NCI-H1694 treated with DMSO at 0.1 percent for 48 hours (cell line): ENCODE results near the gene MON2.

Experiments used
- DNase-seq: peaks from one replicate; lab custom pipeline; 2025; lab: John Stamatoyannopoulos, UW

MON2 gene

DNA sequence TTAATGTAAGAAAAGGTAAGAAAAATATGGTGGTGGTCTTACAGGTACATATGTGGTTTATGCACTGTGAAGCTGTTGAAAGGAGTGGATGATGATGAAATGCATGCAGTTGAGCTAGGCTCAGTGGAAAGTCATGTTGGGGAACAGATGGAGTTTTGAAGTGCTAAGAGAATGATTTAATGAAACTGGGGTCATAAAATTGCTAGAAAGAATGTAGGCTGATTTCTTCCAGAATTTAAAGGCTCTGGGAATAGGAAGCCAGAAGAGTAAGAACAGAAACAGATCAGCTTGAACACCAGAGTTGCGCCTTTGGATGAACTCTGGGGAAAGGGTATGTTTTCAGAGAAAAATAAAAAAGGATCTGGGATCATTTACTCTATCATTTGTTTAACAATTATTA lies 146.5 kb downstream of the MON2 start:
- DNase-seq, result no peak

DNA sequence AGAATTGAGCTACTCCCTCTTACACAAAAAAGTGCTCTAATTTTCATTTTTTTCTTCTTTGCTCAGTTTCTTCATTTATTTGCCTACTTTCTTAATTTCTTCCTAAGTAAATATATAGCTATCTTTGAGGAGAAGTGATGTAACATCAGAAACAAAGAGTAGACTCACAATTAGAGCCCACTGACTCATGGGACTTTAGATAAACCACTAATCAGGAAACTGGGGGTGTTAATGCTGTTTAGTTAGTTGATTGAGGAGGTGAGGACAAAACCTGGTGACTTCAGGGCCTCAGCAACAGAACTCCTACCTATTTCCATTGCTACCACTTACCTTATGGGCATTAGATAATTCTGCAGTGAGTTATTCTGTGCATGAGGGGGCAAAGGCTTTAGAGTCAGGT lies 151.7 kb downstream of the MON2 start:
- no peak for DNase-seq

DNA sequence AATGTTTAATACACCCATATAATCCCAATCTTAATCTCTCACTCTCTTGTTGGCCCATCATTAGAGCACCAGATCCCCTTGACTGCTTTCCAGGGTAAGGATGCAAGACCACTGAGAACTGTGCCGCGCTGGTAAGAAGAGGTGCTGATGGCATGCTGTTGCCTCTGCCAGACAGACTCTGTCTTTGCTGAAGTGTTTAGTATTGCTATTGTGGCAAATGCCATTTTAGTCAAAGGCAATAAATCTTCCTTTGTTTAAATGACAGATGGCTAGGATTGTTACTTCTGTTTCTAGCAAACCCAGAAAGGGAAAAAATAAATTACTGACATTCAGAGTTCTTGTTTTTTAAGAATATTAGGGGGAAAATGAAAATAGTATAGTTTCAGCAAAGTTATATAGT lies 152.3 kb downstream of the MON2 start:
- DNase-seq, result no peak

DNA sequence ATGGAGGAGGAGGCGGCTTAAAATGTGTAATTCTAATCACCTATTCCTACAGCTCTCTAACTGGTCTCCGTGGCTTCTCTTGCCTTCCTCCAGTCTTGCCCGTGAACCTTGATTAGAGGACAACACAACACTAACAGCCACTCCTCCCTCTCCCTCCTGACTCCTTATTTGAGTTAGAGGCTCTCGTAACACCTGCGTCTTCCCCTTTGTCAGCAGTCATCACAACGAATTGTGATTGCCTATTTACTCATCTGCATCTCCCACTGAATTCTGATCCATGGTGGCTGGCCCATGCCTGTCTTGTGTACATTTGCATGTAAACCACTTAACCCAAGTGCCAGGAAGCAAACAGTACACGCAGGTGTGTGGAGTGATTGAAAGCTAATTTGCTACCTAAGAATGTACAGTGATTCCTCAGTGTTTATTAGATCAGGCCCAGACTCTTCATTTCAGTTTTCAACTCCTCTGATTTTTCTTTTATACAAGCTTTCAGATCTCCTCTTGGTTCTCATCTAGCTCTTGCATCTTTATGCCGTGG lies 154.5 kb downstream of the MON2 start:
- DNase-seq, result no peak

DNA sequence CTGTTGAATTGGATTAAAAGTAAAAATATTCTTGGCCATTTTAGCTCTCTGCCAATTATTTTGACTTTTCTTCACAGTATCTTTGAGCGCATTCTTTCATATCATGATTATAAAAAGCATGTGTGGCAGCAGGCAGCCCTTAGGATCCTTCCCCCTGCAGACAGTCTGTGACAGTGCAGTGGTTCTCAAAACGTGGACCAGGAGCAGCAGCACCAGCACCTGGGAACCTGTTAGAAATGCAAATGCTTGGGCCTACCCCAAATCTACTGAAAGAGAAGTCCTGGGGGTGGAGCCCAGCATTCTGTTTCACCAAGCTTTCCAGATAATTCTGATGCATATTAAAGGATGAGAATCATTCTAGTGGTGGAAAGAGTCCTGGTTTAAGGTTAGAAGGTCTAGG lies 155.6 kb downstream of the MON2 start:
- DNase-seq, result no peak

DNA sequence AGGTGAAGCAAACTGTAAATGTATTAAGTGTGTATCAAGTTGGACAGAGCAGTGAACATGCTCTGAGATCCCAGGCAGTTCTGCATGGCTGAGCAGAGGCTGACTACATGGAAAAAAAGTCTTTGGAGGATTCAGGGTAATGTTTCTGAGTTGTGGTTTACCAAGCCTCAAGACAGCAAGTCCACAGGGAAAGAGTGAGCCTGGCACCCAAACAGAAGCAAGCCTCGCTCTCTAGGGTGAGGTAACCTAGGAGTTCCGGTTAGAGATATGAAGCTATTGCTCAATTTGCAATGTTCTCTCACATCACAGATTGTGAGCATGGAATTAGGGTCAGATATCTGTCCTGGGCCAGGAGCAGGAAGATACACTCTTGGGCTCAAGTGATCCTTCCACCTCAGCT lies 158.6 kb downstream of the MON2 start:
- DNase-seq, result no peak

DNA sequence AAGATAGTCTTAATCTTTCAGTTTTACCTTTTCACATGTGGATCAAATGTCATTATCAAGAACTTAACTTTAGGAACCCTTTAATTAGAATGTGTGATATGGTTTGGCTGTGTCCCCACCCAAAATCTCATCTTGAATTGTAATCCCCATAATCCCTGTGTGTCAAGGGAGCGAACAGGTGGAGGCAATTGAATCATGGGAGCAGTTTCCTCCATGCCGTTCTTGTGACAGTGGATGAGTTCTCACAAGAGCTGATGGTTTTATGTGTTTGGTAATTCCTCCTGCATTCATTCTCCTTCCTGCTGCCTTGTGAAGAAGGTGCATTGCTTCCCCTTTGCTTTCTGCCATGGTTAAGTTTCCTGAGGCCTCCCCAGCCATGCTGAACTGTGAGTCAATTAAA lies 160.6 kb downstream of the MON2 start:
- DNase-seq, result no peak

DNA sequence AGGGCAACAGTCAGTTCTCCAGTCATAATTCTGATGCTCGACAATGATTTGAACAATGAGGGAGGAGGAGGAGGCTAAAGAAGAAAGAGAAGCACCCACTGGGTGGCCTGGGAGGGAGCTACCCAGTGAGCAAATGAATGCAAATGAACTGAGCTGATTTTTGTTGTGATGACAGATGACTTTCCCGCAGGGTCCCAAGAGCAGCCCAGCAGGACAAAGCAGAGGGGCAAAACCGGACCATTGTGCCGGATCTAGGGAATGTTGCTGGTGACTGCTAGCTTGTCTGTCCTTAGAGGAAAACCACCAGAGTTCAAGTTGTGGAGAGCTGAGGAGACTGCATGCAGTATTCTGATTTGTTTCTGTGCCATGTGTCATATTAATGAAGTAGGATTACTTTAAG lies 162.8 kb downstream of the MON2 start:
- no peak for DNase-seq

DNA sequence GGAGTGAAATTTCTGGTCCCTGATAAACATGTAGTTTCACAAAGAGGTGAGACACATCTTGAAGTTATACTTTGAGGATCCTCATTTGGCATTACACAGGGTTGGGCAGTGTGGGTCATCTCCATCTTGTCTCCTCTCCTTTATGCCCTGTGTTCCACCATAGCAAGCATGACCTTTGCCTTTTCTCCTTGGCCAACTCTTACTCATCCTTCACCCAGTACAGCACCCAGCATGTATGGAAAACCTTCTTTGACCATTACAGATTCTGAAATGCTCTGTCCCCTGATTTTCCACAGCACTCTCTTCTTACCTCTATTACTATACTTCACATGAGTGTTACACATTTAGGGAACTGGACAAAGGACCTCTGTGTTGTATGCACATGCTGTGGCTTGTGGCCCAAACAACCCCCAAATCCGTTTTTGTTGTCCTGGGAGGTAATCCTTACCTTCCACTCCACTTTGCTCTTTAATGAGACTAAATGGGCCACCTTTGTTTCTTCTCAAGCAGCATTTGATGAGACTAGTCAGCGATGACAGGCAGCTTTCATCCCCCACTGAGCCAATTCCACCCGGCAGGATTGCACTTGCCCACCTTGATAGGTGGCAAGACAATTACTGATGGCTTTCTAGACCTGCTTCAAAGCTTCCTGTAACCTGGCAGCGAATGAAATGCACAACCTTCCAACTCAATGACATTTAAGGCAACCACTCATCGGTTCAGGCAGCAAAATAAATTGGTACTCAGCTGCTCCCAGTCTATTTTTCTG lies 163.5 kb downstream of the MON2 start:
- DNase-seq, result no peak

DNA sequence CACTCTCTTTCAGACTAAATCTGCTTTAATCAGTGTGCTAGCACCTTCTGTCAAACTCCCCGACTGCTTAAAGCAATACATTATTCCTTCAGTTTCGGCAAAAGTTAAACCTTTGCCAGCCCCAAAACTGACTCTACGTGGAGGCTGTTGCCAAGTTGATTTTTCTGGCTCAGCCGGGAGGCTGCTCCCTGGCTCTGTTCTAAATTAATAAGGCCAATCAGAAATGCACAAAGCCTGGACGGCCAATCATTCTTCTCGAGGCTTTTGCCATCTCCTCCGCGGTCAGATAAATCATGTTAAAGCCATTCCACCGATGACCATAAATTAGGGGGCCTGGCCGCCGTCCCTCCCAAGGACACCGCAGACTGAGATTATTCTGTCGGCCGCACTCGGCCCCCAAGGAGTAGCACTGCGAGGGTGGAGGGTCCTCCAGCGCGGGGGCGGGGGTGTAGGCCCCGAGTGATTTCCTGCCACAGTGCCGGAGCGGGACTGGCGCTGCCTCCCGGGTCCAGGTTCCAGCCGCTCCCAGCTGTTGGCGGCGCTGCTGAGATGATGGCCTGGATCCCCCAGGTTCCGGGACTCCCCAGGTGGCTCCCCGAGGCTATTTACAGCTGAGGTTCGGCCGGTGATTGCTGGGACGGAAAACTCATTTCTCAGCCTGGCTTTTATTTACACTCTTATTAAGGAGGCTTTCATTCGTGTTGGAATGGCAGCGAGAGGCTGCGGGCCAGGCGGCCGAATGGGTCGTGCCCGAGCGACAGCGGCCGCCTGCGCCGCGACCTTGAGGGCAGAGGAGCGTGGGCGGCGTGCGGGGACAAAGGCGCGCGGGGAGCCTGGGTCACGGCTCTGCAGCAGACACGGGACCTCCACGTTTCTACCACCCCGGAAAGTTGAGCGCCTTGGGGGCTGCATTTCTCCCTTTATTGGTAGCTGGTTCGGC lies 165.1 kb downstream of the MON2 start:
- no peak for DNase-seq

DNA sequence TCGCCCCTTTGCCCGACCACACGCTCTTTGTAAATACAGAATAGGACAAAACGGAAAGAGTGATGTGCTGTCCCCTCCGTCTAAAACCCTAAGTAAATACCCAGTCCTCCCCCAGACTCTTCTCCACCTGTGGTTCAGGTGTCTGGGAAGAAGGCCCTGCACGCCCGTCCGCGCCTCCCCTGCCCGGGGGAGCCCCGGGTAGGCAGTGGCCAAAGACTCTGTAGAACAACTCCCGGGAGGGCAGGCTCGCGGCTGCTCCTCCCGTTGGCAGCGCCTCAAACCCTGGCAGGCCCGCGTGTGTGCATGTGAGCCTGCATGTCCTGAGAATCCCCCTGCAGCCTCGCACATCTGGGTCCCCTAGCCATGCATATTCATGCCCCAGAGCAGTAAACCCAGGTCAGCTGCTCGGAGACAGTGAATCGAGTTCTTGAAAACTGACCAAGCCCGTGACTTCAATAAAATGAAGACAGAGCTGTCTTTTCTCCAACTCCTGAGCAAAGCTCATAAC lies 165.8 kb downstream of the MON2 start:
- no peak for DNase-seq

DNA sequence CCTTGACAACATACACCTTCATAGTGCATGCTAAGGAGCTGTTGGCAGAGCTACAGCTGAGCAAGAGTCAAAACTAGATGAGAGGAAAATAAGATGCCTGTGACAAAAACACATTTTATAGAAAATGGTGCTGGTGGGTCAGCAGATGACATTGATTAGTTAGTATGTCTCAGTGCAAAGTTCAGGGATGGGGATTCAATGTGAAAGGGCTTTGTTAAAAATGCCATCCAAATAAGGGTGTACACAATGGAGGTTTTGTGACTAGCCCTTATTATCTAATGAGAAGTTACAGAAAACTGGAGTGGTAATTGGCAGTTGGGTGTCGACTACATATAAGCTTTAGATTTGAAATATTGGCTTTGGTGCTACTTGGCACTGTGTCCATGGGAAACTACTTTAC lies 169.0 kb downstream of the MON2 start:
- no peak for DNase-seq

DNA sequence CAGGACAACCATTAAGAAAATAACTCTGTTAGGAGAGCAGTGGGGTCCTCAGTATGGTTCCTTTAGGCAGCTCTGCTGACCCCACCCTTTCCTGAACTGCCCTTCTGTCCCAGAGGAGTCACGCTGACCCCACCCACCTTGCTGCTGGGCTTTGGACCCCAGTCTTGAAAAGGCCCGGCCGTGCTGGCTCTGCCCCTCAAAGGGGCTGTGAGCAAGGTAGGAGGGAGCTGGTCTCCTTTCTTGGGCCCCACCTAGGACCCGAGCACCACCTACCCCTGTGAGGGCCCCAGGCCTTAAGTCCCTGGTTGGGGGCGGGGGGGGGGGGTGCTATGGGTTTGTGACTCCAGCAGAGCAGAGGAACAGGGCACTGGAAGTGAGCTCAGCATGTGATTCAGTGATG lies 171.1 kb downstream of the MON2 start:
- DNase-seq, result no peak

DNA sequence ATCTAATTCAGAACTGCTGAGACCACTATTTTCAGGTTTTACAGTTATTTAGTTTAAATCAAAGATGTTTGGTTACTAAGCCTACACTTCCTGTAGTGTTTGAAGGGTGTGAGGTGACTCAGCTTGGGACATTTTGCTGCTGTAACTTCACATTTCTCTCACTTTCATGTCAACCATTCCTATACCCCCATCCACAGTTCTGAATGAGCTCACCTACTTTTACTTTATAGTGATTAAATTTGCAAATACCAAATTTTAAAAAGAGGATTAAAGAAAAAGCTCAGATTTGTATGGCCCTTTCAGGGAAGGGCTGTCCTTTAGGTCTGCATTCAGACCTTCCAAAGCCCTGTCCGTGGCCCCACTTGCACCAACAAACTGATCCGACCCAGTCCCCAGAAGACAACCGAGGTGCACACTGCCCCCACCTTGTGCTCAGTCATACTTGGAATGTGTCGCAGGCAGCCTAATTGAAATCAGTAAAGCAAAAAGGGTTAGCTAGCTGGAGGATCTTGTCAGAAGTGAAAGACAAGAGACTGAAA lies 174.4 kb downstream of the MON2 start:
- DNase-seq, result no peak

DNA sequence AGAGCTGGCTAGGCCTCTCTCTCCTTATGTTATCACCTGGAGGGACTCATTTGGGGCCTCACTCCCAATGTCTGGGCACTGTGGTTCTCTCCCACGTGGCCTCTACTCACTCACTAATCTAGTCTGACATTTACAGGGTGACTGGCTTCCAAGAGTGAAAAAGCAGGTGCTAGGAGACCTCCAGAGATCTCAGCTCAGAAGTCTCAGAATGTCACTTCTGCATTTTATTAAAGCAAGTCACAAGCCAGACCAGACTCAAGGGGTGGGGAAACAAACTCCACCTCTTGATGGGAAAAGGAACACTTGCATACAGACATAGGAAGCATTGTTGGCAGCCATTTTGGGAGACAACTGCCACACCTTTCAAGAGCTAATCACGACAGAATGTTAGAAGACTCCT lies 175.9 kb downstream of the MON2 start:
- DNase-seq, result no peak

DNA sequence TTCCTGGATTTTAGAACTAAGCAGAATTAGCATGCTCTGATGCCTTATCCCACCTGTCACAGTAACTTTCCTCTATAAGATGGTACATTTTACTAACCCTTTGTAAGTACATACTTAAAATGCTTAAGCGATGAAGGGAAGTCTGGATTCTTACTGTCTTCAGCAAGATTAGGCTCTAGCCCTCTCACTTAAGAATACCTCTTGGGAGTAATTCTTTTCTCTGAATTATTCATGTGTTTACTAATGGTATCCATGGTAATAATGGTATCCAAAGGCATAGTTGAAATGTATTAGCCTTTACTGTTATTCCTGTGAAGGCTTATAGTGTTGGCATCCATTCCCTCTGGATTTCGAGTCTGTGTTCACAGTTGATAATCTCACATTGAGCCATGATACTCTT lies 176.9 kb downstream of the MON2 start:
- no peak for DNase-seq

DNA sequence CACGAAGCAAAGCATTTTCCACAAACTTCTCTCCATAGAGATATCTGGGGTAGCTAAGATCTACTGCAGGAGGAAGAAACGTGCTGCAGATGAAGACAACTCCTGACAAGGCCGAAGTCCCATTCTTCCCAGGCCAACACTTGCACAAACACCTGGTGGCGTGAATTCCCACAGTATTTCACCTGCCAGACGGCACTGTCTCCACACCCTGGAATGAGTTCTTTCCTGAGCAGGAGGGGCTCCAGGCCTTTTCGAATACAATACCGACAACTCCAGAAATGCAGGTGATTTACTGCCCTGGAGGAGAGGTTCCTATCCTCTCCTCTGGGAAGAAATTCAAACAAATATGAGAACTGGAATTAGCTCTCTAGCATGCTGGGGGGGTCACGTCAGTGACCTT lies 179.9 kb downstream of the MON2 start:
- no peak for DNase-seq

DNA sequence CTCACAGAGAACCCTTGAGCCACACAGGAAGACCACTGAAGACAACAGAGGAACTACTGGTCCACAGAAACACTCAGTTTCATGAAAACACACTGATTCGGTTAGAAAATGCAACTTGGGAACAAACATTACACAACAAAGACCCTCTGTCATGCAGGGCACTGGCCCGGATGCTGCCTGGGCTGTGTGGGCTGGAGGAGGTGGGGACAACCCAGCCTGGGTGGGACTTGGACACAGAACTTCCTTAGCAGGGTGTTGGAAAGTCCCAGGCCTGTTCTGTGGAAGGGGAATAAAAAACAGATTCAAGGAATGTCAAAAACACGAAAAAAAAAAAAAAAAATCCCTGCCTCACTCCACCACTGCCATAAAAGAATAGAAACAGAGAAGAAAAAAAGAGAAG lies 181.0 kb downstream of the MON2 start:
- no peak for DNase-seq

DNA sequence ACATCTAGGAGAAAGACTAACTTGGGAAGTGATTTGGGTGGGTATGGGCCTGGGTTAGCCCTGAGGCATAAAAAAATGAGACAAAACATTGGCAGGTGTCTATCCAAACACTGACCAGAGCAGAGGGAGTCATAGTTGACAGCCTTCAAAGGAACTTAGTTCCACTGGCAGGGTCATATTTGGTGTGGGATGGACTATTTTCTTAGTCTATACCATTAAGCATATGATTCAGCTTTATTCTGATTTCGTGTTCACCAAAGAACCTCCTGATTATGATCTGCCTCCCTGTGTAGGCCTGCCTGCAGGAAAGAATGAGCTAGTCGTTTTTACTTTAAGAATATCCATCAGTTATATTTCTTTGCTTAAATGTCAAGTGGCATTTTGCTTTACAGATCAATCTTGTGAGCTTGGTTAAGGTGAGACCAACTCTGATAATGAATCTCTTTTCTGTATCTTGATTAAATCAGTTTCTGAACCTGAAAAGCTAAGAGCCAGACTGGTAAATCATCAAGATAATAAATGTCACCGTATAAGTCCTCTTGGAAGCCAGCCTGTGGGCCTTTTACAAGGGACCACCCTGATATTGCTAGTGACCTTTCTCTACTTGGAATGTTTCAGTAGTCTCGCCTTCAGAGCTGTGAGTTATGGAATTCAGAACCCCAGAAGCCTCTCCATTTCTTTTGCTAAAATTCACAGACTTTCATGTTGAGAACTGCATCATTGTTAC lies 182.9 kb downstream of the MON2 start:
- no peak for DNase-seq
